Fibroblast of mammary gland (primary cell): ENCODE data around the gene PROB1.
"Not testable (repeated sequence)": the region's sequence is repeated elsewhere in the genome, so short reads cannot be mapped to it uniquely, and the experiment has no call there.

ENCODE experiments used
- DNase-seq: peaks from one replicate; pipeline ENCODE4 v3.0.0-alpha.2; 2010; ENCODE audit warnings: low read depth
- H3K4me3 ChIP-seq: 2 replicates; pipeline ENCODE4 v1.5.1; 2011; ENCODE audit warnings: low read depth, mild to moderate bottlenecking, low read length, moderate library complexity; ENCODE audit not compliant: control insufficient read depth
- TF ChIP-seq, protein P1 (sequence below): conservative IDR thresholded peaks from 2 replicates; pipeline ENCODE4 v1.5.1; 2011; ENCODE audit warnings: low read depth, low read length, inconsistent platforms; ENCODE audit not compliant: control insufficient read depth, insufficient read depth

The PROB1 gene

DNA sequence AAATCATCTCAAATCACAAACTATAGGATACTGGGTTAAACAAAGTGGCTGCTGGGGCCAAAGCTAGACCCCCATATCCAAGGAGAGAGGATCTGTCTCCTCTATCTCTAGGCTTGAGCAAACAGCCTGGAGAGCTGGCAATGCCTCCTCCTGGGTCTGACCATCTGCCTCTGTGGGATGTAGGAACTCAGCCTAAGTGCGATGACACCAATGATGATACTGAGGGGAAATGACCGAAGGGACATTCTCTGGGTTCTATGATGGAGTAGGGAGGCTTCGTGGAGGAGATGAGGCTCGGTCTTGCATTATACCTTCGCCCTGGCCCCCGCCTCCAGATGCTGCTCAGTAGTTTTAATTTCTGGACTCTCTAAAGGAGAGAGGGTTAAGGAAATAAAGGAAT is 18.2 kb upstream of the PROB1 start:
- DNase-seq = no peak
- TF ChIP-seq, protein P1, sequence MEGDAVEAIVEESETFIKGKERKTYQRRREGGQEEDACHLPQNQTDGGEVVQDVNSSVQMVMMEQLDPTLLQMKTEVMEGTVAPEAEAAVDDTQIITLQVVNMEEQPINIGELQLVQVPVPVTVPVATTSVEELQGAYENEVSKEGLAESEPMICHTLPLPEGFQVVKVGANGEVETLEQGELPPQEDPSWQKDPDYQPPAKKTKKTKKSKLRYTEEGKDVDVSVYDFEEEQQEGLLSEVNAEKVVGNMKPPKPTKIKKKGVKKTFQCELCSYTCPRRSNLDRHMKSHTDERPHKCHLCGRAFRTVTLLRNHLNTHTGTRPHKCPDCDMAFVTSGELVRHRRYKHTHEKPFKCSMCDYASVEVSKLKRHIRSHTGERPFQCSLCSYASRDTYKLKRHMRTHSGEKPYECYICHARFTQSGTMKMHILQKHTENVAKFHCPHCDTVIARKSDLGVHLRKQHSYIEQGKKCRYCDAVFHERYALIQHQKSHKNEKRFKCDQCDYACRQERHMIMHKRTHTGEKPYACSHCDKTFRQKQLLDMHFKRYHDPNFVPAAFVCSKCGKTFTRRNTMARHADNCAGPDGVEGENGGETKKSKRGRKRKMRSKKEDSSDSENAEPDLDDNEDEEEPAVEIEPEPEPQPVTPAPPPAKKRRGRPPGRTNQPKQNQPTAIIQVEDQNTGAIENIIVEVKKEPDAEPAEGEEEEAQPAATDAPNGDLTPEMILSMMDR = no peak
- H3K4me3 ChIP-seq = no peak overlapping the region

DNA sequence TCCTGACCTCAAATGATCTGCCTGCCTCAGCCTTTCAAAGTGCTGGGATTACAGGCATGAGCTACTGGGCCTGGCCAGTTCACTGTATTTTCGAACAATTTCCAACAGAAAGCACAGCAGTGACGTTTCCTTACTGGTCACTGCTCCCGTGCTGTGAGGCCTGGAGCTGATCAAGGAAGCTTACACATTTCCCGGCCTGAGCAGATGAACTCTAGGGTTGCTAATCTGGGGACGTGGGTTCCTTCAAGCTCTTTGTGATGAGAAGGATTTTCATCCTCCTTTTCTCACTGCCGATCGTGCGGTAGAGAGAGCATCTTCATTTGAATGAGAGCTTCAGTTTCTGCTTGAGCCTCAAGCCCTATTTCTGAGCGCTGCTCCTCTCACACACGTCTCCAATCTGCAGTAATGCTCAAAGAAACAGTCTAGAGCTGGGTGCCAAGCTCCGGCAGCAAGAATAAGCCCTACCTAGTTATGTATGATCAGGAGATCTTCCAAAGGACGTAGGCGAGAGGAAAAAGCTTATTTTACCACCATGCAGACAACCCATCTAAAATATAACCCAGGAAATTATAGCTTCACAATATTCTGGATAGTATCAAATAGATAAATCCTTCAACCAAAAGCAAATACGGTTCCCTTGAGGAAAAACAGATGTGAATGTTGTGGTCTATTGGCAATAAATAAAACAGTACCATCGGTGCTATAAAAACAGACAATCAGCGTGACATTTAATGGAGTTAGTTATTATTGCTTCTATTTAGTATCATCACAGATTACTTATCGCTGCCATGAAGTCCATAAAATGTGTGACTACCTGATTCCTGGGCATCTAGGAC is 16.3 kb upstream of the PROB1 start:
- TF ChIP-seq, protein P1 = no peak
- no peak overlapping the region for H3K4me3 ChIP-seq
- peak; percentile 76 for DNase-seq

DNA sequence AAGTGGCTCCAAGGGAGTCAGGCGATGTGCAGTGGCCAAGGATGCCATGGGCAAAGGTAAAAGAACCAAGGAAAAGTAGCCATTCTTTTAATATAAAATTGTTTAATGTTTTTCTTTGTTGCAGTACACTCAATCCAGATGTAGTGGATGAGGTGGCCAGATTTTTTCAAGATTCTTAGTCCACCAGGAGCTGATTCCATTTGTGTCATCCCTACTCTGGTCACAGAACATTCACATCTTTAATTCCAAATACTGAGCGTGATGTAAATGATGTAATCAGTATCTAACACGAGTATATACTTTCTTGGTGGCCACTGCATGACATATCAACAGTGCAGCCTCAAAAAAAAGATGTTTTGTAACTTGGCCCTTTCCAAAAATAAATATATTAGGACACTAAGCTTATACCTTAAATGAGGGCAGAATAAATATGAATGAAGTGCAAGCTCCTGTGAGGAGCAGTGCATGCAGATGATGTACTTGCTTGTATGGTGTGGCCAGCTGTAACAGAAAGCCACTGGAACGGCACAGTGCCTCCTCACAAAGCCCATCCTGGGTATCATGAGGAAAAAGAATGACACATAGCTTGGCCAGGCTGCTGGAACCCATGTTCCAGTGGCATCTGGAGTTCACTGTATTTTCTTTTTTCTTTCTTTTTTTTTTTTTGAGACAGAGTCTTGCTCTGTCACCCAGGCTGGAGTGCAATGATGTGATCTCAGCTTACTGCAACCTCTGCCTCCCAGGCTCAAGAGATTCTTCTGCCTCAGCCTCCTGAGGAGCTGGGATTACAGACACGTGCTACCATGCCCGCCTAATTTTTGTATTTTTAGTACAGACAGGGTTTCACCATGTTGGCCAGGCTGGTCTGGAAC is 15.5 kb upstream of the PROB1 start:
- TF ChIP-seq, protein P1 = no peak
- DNase-seq = no peak
- H3K4me3 ChIP-seq = no peak overlapping the region

DNA sequence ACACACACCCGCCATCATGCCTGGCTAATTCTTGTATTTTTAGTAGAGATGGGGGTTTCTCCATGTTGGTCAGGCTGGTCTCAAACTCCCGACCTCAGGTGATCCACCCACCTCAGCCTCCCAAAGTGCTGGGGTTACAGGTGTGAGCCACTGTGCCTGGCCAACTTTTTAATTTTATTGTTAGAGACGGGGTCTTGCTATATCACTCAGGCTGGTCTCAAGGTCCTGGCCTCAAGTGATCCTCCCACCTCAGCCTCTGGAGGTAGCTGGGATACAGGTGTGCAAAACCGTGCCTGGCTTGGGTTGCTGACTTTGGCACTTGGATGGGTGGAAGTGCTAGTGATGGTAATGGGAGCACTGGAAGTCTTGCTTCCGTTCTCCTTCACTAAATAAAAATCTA is 14.2 kb upstream of the PROB1 start:
- not testable (repeated sequence) for DNase-seq

DNA sequence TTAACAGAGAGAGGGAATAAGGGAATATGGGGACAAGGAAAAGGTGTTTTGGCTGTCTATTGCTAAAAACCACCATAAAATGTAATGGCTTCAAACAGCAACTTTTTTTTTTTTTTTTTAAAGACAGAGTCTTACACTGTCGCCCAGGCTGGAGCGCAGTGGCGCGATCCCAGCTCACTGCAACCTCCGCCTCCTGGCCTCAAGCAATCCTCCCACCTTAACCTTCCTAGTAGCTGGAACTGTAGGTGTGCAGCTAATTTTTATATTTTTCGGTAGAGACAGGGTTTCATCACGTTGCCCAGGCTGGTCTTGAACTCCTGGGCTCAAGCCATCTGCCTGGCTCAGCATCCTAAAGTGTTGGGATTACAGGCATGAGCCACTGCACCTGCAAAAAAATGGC is 13.3 kb upstream of the PROB1 start:
- no peak for DNase-seq
- no peak overlapping the region for H3K4me3 ChIP-seq
- TF ChIP-seq, protein P1 = no peak

More for the DNA sequence above, 14.2 kb upstream of the PROB1 start:
- not testable (repeated sequence) for H3K4me3 ChIP-seq

DNA sequence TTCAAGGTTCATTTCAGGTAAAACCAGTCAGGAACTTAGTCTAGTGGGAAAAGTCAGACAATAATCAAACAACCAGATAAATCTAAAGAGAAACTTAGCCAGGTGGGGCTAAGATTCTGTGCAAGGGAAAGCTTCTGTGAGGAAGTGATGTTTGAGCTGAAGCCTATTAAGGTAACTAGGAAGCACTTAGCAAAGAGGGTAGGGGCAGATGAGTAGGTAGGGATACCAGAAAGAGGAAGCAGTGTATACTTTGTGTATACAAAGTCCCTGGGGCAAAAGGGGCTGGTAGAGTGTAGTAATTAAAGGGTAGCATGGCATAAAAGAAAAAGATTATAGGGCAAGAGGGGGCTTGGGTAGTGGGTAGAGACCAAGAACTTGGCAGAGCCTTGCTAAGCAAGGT is 12.6 kb upstream of the PROB1 start:
- no peak overlapping the region for H3K4me3 ChIP-seq
- TF ChIP-seq, protein P1 = no peak
- DNase-seq = no peak

DNA sequence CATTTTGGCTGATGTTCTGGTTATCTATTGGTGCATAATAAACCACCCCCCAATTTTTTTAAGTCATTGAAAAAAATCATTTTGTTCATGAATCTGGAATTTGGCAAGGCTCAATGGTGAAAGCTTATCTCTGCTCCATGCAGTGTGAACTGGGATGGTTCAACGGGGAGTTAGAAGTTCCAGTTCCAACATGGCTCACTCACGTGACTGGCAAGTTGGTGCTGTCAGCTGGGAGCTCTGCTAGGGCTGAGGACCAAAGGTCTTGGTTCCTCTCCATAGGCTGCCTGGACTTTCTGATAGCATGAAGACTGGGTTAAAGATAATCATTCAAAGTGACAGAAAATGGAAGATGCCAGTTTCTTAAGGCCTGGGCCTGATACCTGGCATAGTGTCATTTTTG is 12.1 kb upstream of the PROB1 start:
- TF ChIP-seq, protein P1 = no peak
- no peak for DNase-seq
- no peak overlapping the region for H3K4me3 ChIP-seq
